ENCODE data around the gene ERBB4. TPM values are rescaled to one million over a fixed set of nuclear protein-coding genes. Genes with fewer than 3 reads are reported as not detected.

The ERBB4 gene
- total RNA-seq, 2 experiments from 2014 or later, result not detected

- CTCF ChIA-PET, result no interaction called here
- H3K27ac Mint-ChIP-seq, result no peak overlapping the region
- POLR2A ChIA-PET, result no interaction called here
- no peaks in the 10 kb centered on the region for H3K27me3 Mint-ChIP-seq (ENCODE audit: low read depth)
- no peaks in the 10 kb centered on the region for H3K9me3 Mint-ChIP-seq (ENCODE audit: insufficient read depth)
- DNase-seq, result no peak
- no peaks in the 10 kb centered on the region for H3K36me3 Mint-ChIP-seq (ENCODE audit: low read depth)
- no peak for ATAC-seq
- no peaks in the 10 kb centered on the region for H3K4me1 Mint-ChIP-seq (ENCODE audit: low read depth)
- no peak overlapping the region for H3K4me3 Mint-ChIP-seq
These were observed 608.3 kb downstream of the ERBB4 start for GRCh38 chr2:211930331-211930730.

- H3K4me3 Mint-ChIP-seq, result no peak overlapping the region
- H3K27me3 Mint-ChIP-seq (ENCODE audit: low read depth), result no peaks in the 10 kb centered on the region
- DNase-seq, result no peak
- H3K4me1 Mint-ChIP-seq (ENCODE audit: low read depth), result no peaks in the 10 kb centered on the region
- no peaks in the 10 kb centered on the region for H3K36me3 Mint-ChIP-seq (ENCODE audit: low read depth)
- POLR2A ChIA-PET, result no interaction called here
- CTCF ChIA-PET, result no interaction called here
- ATAC-seq, result no peak
- no peaks in the 10 kb centered on the region for H3K9me3 Mint-ChIP-seq (ENCODE audit: insufficient read depth)
- H3K27ac Mint-ChIP-seq, result no peak overlapping the region
These were observed 610.4 kb downstream of the ERBB4 start for GRCh38 chr2:211928201-211928600.

GRCh38 chr2:211923019-211923418 is 615.6 kb downstream of the ERBB4 start:
- no peaks in the 10 kb centered on the region for H3K27me3 Mint-ChIP-seq (ENCODE audit: low read depth)
- POLR2A ChIA-PET, result no interaction called here
- no peaks in the 10 kb centered on the region for H3K4me1 Mint-ChIP-seq (ENCODE audit: low read depth)
- DNase-seq (no peak), ATAC-seq (no peak)
- no peaks in the 10 kb centered on the region for H3K36me3 Mint-ChIP-seq (ENCODE audit: low read depth)
- no peaks in the 10 kb centered on the region for H3K9me3 Mint-ChIP-seq (ENCODE audit: insufficient read depth)
- CTCF ChIA-PET, result no interaction called here
- no peak overlapping the region for H3K27ac Mint-ChIP-seq
- no peak overlapping the region for H3K4me3 Mint-ChIP-seq

- no peak for DNase-seq
- no peak for ATAC-seq
- Mint-ChIP-seq H3K27me3 (ENCODE audit: low read depth) (no peaks in the 10 kb centered on the region), H3K27ac (no peak overlapping the region), H3K4me1 (ENCODE audit: low read depth) (no peaks in the 10 kb centered on the region), H3K4me3 (no peak overlapping the region), H3K36me3 (ENCODE audit: low read depth) (no peaks in the 10 kb centered on the region), H3K9me3 (ENCODE audit: insufficient read depth) (no peaks in the 10 kb centered on the region)
- POLR2A ChIA-PET, result no interaction called here
- CTCF ChIA-PET, result no interaction called here
These were observed 634.6 kb downstream of the ERBB4 start for GRCh38 chr2:211903961-211904360.

- CTCF ChIA-PET, result no interaction called here
- ATAC-seq (no peak), DNase-seq (no peak)
- no peaks in the 10 kb centered on the region for H3K9me3 Mint-ChIP-seq (ENCODE audit: insufficient read depth)
- no peak overlapping the region for H3K4me3 Mint-ChIP-seq
- H3K27ac Mint-ChIP-seq, result no peak overlapping the region
- POLR2A ChIA-PET, result no interaction called here
- no peaks in the 10 kb centered on the region for H3K4me1 Mint-ChIP-seq (ENCODE audit: low read depth)
- no peaks in the 10 kb centered on the region for H3K27me3 Mint-ChIP-seq (ENCODE audit: low read depth)
- no peaks in the 10 kb centered on the region for H3K36me3 Mint-ChIP-seq (ENCODE audit: low read depth)
These were observed 637.3 kb downstream of the ERBB4 start for GRCh38 chr2:211901226-211901846.

GRCh38 chr2:211900518-211900917 is 638.1 kb downstream of the ERBB4 start:
- DNase-seq, result no peak
- ATAC-seq, result no peak
- Mint-ChIP-seq H3K9me3 (ENCODE audit: insufficient read depth) (no peaks in the 10 kb centered on the region), H3K27ac (no peak overlapping the region), H3K4me1 (ENCODE audit: low read depth) (no peaks in the 10 kb centered on the region), H3K4me3 (no peak overlapping the region), H3K36me3 (ENCODE audit: low read depth) (no peaks in the 10 kb centered on the region), H3K27me3 (ENCODE audit: low read depth) (no peaks in the 10 kb centered on the region)
- ChIA-PET CTCF (no interaction called here), POLR2A (no interaction called here)

GRCh38 chr2:211900000-211900399 is 638.6 kb downstream of the ERBB4 start:
- Mint-ChIP-seq H3K4me3 (no peak overlapping the region), H3K27me3 (ENCODE audit: low read depth) (no peaks in the 10 kb centered on the region), H3K4me1 (ENCODE audit: low read depth) (no peaks in the 10 kb centered on the region), H3K27ac (no peak overlapping the region), H3K9me3 (ENCODE audit: insufficient read depth) (no peaks in the 10 kb centered on the region), H3K36me3 (ENCODE audit: low read depth) (no peaks in the 10 kb centered on the region)
- DNase-seq, result no peak
- CTCF ChIA-PET, result no interaction called here
- POLR2A ChIA-PET, result no interaction called here
- no peak for ATAC-seq

- ATAC-seq, result no peak
- POLR2A ChIA-PET, result no interaction called here
These were observed 639.9 kb downstream of the ERBB4 start for GRCh38 chr2:211898702-211899101.

GRCh38 chr2:211881449-211881848 is 657.2 kb downstream of the ERBB4 start:
- Mint-ChIP-seq H3K27me3 (ENCODE audit: low read depth) (no peaks in the 10 kb centered on the region), H3K36me3 (ENCODE audit: low read depth) (no peaks in the 10 kb centered on the region), H3K27ac (no peak overlapping the region), H3K9me3 (ENCODE audit: insufficient read depth) (peaks cover 4% of the 10 kb centered on the region), H3K4me1 (ENCODE audit: low read depth) (no peaks in the 10 kb centered on the region), H3K4me3 (no peak overlapping the region)
- ATAC-seq, result no peak
- POLR2A ChIA-PET, result no interaction called here
- CTCF ChIA-PET, result no interaction called here
- DNase-seq, result no peak

More at GRCh38 chr2:211898702-211899101, 639.9 kb downstream of the ERBB4 start:
- CTCF ChIA-PET, result no interaction called here
- H3K4me1 Mint-ChIP-seq (ENCODE audit: low read depth), result no peaks in the 10 kb centered on the region
- H3K27me3 Mint-ChIP-seq (ENCODE audit: low read depth), result no peaks in the 10 kb centered on the region
- DNase-seq, result no peak
- no peak overlapping the region for H3K4me3 Mint-ChIP-seq
- H3K9me3 Mint-ChIP-seq (ENCODE audit: insufficient read depth), result no peaks in the 10 kb centered on the region
- no peaks in the 10 kb centered on the region for H3K36me3 Mint-ChIP-seq (ENCODE audit: low read depth)
- H3K27ac Mint-ChIP-seq, result no peak overlapping the region

- ATAC-seq (no peak), DNase-seq (no peak)
- POLR2A ChIA-PET, result no interaction called here
- peaks cover 4% of the 10 kb centered on the region for H3K9me3 Mint-ChIP-seq (ENCODE audit: insufficient read depth)
- H3K27me3 Mint-ChIP-seq (ENCODE audit: low read depth), result peaks cover 2% of the 10 kb centered on the region
- CTCF ChIA-PET, result interaction anchor here (0.6 kb wide), 1 partner anchor 61 kb away, joined by 3 read pairs; no protein-coding TSS in a partner anchor
- H3K4me1 Mint-ChIP-seq (ENCODE audit: low read depth), result no peaks in the 10 kb centered on the region
- H3K36me3 Mint-ChIP-seq (ENCODE audit: low read depth), result no peaks in the 10 kb centered on the region
- no peak overlapping the region for H3K27ac Mint-ChIP-seq
- no peak overlapping the region for H3K4me3 Mint-ChIP-seq
These were observed 659.3 kb downstream of the ERBB4 start for GRCh38 chr2:211879323-211879722.

GRCh38 chr2:211877061-211877460 is 661.5 kb downstream of the ERBB4 start:
- no peak for ATAC-seq
- peaks cover 2% of the 10 kb centered on the region for H3K27me3 Mint-ChIP-seq (ENCODE audit: low read depth)
- H3K4me3 Mint-ChIP-seq, result no peak overlapping the region
- no peaks in the 10 kb centered on the region for H3K36me3 Mint-ChIP-seq (ENCODE audit: low read depth)
- DNase-seq, result no peak
- H3K4me1 Mint-ChIP-seq (ENCODE audit: low read depth), result no peaks in the 10 kb centered on the region
- POLR2A ChIA-PET, result no interaction called here
- CTCF ChIA-PET, result no interaction called here
- peaks cover 4% of the 10 kb centered on the region for H3K9me3 Mint-ChIP-seq (ENCODE audit: insufficient read depth)
- H3K27ac Mint-ChIP-seq, result no peak overlapping the region

GRCh38 chr2:211875488-211875887 is 663.1 kb downstream of the ERBB4 start:
- Mint-ChIP-seq H3K4me1 (ENCODE audit: low read depth) (no peaks in the 10 kb centered on the region), H3K9me3 (ENCODE audit: insufficient read depth) (no peaks in the 10 kb centered on the region), H3K36me3 (ENCODE audit: low read depth) (no peaks in the 10 kb centered on the region), H3K27ac (no peak overlapping the region), H3K4me3 (no peak overlapping the region), H3K27me3 (ENCODE audit: low read depth) (peaks cover 2% of the 10 kb centered on the region)
- ATAC-seq (no peak), DNase-seq (no peak)
- ChIA-PET CTCF (no interaction called here), POLR2A (no interaction called here)

GRCh38 chr2:211868996-211869533 is 669.5 kb downstream of the ERBB4 start:
- Mint-ChIP-seq H3K36me3 (ENCODE audit: low read depth) (no peaks in the 10 kb centered on the region), H3K4me3 (no peak overlapping the region), H3K4me1 (ENCODE audit: low read depth) (no peaks in the 10 kb centered on the region), H3K27me3 (ENCODE audit: low read depth) (no peaks in the 10 kb centered on the region), H3K9me3 (ENCODE audit: insufficient read depth) (no peaks in the 10 kb centered on the region), H3K27ac (no peak overlapping the region)
- ATAC-seq, result no peak
- ChIA-PET CTCF (no interaction called here), POLR2A (no interaction called here)
- no peak for DNase-seq

Measured in activated CD8-positive, alpha-beta T cell treated with anti-CD3 and anti-CD28 coated beads, Interleukin-2, amount 10 ng/mL, durations not matched to agents 7 days and 5 days (primary cell).